Neural progenitor cell (in vitro differentiated cells): Measurements from ENCODE around the gene KIRREL3. TPM values are rescaled to one million over a fixed set of nuclear protein-coding genes. Genes with fewer than 3 reads are reported as not detected.

Experiments
- DNase-seq: peaks from one replicate; pipeline ENCODE4 v3.0.0-alpha.2; 2016; ENCODE audit warnings: low spot score
- H2AFZ ChIP-seq: fragments of 200-600 bp; sonication (generic); replicated peaks from 2 replicates; pipeline ENCODE4 v1.6.1; 2016; ENCODE audit warnings: antibody characterized with exemption
- H3F3A ChIP-seq: fragments of 200-600 bp; sonication (generic); 2 replicates; pipeline ENCODE4 v1.6.1; 2016; ENCODE audit warnings: antibody characterized with exemption, low read depth
- H3K27ac ChIP-seq: fragments of 200-600 bp; sonication (generic); 2 replicates; pipeline ENCODE4 v1.5.1; 2016; ENCODE audit warnings: mild to moderate bottlenecking
- H3K27me3 ChIP-seq: fragments of 200-600 bp; sonication (generic); 2 replicates; pipeline ENCODE4 v1.6.1; 2016; ENCODE audit warnings: mild to moderate bottlenecking, moderate library complexity
- H3K36me3 ChIP-seq: fragments of 200-600 bp; sonication (generic); 2 replicates; pipeline ENCODE4 v1.5.1; 2016
- H3K4me1 ChIP-seq: fragments of 200-600 bp; sonication (generic); 2 replicates; pipeline ENCODE4 v1.6.1; 2016; ENCODE audit warnings: mixed run types
- H3K4me2 ChIP-seq: fragments of 200-600 bp; sonication (generic); 2 replicates; pipeline ENCODE4 v1.6.1; 2016
- H3K4me3 ChIP-seq: fragments of 200-600 bp; sonication (generic); 2 replicates; pipeline ENCODE4 v1.5.1; 2016
- H3K79me2 ChIP-seq: fragments of 200-600 bp; sonication (generic); 2 replicates; pipeline ENCODE4 v1.6.1; 2016; ENCODE audit warnings: low read depth
- H3K9ac ChIP-seq: fragments of 200-600 bp; sonication (generic); 2 replicates; pipeline ENCODE4 v1.6.1; 2016
- H3K9me3 ChIP-seq: fragments of 200-600 bp; sonication (generic); 2 replicates; pipeline ENCODE4 v1.5.1; 2016; ENCODE audit warnings: low read depth
- H4K20me1 ChIP-seq: fragments of 200-600 bp; sonication (generic); 2 replicates; pipeline ENCODE4 v1.6.1; 2016; ENCODE audit warnings: low read depth
- H3K27ac Mint-ChIP-seq: 3 replicates; pipeline ENCODE4 v1.8.0; 2021; ENCODE audit warnings: mixed read lengths
- H3K27me3 Mint-ChIP-seq: 2 replicates; pipeline ENCODE4 v1.8.0; 2022; ENCODE audit warnings: low read depth, mild to moderate bottlenecking, inconsistent platforms, moderate library complexity, mixed read lengths; ENCODE audit not compliant: insufficient read depth
- H3K36me3 Mint-ChIP-seq: 3 replicates; pipeline ENCODE4 v1.8.0; 2021; ENCODE audit warnings: mixed read lengths
- H3K4me1 Mint-ChIP-seq: 3 replicates; pipeline ENCODE4 v1.8.0; 2021; ENCODE audit warnings: mixed read lengths
- H3K4me3 Mint-ChIP-seq: 3 replicates; pipeline ENCODE4 v1.8.0; 2021; ENCODE audit warnings: mild to moderate bottlenecking, moderate library complexity, mixed read lengths
- H3K9me3 Mint-ChIP-seq: 3 replicates; pipeline ENCODE4 v1.8.0; 2020; ENCODE audit warnings: mixed read lengths
- CTCF ChIP-seq: fragments of 200-600 bp; sonication (generic); IDR thresholded peaks from 2 replicates; pipeline ENCODE4 v1.5.1; 2017; ENCODE audit warnings: antibody characterized with exemption, mild to moderate bottlenecking
- EZH2 ChIP-seq: fragments of 200-600 bp; sonication (generic); IDR thresholded peaks from 2 replicates; pipeline ENCODE4 v1.6.1; 2017; ENCODE audit warnings: antibody characterized with exemption, mild to moderate bottlenecking, moderate library complexity
- EZH2phosphoT487 ChIP-seq: fragments of 200-600 bp; sonication (generic); IDR thresholded peaks from 2 replicates; pipeline ENCODE4 v1.6.1; 2017; ENCODE audit warnings: antibody characterized with exemption
- total RNA-seq: library from RNA; depleted of rRNA; stranded (reverse); fragments of >200 nt; gene quantifications from 2 replicates; pipeline ENCODE4 v1.2.3, GENCODE V29; 2015; ENCODE audit warnings: low replicate concordance

KIRREL3 gene
- total RNA-seq, 1 donor from 2014 or later = 1.1 TPM

GRCh38 chr11:126638648-126639047 is 361.9 kb downstream of the KIRREL3 start:
- Histone ChIP-seq H3K36me3 (no peaks in the 10 kb centered on the region), H3K9me3 (no peaks in the 10 kb centered on the region), H3F3A (no peaks in the 10 kb centered on the region), H3K4me1 (peaks cover 24% of the 10 kb centered on the region), H4K20me1 (no peaks in the 10 kb centered on the region), H3K27me3 (no peaks in the 10 kb centered on the region), H3K9ac (no peak overlapping the region), H3K4me3 (no peak overlapping the region), H3K79me2 (no peaks in the 10 kb centered on the region), H3K4me2 (peak overlapping the region; percentile 11), H2AFZ (no peak overlapping the region), H3K27ac (no peak overlapping the region)
- DNase-seq = no peak
- H3K36me3 Mint-ChIP-seq = no peaks in the 10 kb centered on the region
- H3K4me1 Mint-ChIP-seq = peaks cover 52% of the 10 kb centered on the region
- peak overlapping the region; percentile 55 for H3K27ac Mint-ChIP-seq
- TF ChIP-seq CTCF = no peak
- no peak for TF ChIP-seq EZH2phosphoT487
- TF ChIP-seq EZH2 = no peak
- H3K4me3 Mint-ChIP-seq = no peak overlapping the region
- H3K9me3 Mint-ChIP-seq = no peaks in the 10 kb centered on the region
- peaks cover 3% of the 10 kb centered on the region for H3K27me3 Mint-ChIP-seq

DNA sequence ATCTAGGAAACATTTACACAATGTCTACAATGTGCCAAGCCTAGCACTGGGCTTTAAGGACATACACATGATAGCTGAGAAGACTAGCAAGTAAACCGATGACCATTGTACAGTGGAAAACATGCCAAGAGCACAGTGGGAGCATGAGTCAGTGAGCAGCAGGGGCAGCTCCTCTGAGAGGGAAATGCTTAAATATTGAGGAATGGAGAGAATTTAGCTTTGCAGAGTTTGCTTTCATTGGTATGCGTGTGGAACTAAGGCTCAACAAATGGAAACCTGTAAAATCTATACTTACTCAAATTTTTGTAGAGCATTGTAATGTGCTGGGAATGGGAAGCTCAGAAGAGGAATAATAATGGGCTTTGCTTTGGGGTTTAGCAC is 362.8 kb downstream of the KIRREL3 start:
- TF ChIP-seq CTCF = no peak
- no peak for TF ChIP-seq EZH2phosphoT487
- TF ChIP-seq EZH2 = no peak
- Histone ChIP-seq H2AFZ (no peak overlapping the region), H3K27ac (no peak overlapping the region), H4K20me1 (no peaks in the 10 kb centered on the region), H3K9ac (no peak overlapping the region), H3K4me1 (peaks cover 28% of the 10 kb centered on the region), H3K4me3 (no peak overlapping the region), H3K27me3 (no peaks in the 10 kb centered on the region), H3K79me2 (no peaks in the 10 kb centered on the region), H3K4me2 (no peak overlapping the region), H3K36me3 (no peaks in the 10 kb centered on the region), H3F3A (no peaks in the 10 kb centered on the region), H3K9me3 (no peaks in the 10 kb centered on the region)
- H3K4me3 Mint-ChIP-seq = no peak overlapping the region
- H3K36me3 Mint-ChIP-seq = no peaks in the 10 kb centered on the region
- DNase-seq = no peak
- H3K4me1 Mint-ChIP-seq = peaks cover 55% of the 10 kb centered on the region
- peaks cover 3% of the 10 kb centered on the region for H3K27me3 Mint-ChIP-seq
- peak overlapping the region; percentile 88 for H3K27ac Mint-ChIP-seq
- H3K9me3 Mint-ChIP-seq = no peaks in the 10 kb centered on the region

- no peaks in the 10 kb centered on the region for H3K36me3 Mint-ChIP-seq
- no peak overlapping the region for H2AFZ ChIP-seq
- no peaks in the 10 kb centered on the region for H4K20me1 ChIP-seq
- H3K9me3 ChIP-seq = no peaks in the 10 kb centered on the region
- no peak overlapping the region for H3K9ac ChIP-seq
- no peaks in the 10 kb centered on the region for H3F3A ChIP-seq
- peaks cover 28% of the 10 kb centered on the region for H3K4me1 ChIP-seq
- H3K36me3 ChIP-seq = no peaks in the 10 kb centered on the region
- no peak for DNase-seq
- H3K4me3 ChIP-seq = no peak overlapping the region
- peak overlapping the region; percentile 88 for H3K27ac Mint-ChIP-seq
- no peaks in the 10 kb centered on the region for H3K9me3 Mint-ChIP-seq
- H3K4me1 Mint-ChIP-seq = peaks cover 55% of the 10 kb centered on the region
- H3K79me2 ChIP-seq = no peaks in the 10 kb centered on the region
- no peak overlapping the region for H3K27ac ChIP-seq
- no peaks in the 10 kb centered on the region for H3K27me3 ChIP-seq
- H3K27me3 Mint-ChIP-seq = peaks cover 3% of the 10 kb centered on the region
- no peak overlapping the region for H3K4me3 Mint-ChIP-seq
- TF ChIP-seq EZH2 (no peak), CTCF (no peak), EZH2phosphoT487 (no peak)
- no peak overlapping the region for H3K4me2 ChIP-seq
Observed at GRCh38 chr11:126636911-126637794, 363.4 kb downstream of the KIRREL3 start.
